CD4-positive, alpha-beta memory T cell (primary cell): ENCODE results near the gene LGR5. TPM values are rescaled to one million over a fixed set of nuclear protein-coding genes. Genes with fewer than 3 reads are reported as not detected.

Experiments used
- CTCF ChIA-PET: fragments of 350-600 bp; sonication (Branson Sonifier 250); formaldehyde crosslinking; loops from one replicate; lab custom pipeline; 2021; ENCODE audit warnings: inconsistent platforms; ENCODE audit not compliant: partially characterized antibody; lab: Charles Lee
- POLR2A ChIA-PET: fragments of 350-600 bp; sonication (Branson Sonifier 250); formaldehyde crosslinking; loops from one replicate; lab custom pipeline; 2021; ENCODE audit not compliant: partially characterized antibody; lab: Charles Lee
- DNase-seq, 5 donors: peaks; one replicate each; pipeline versions ENCODE4 v3.0.0 to v3.0.0-alpha.2; 2020 to 2022; ENCODE audit warnings: mixed read lengths in 1 of 5
- H3K27ac ChIP-seq: one replicate; pipeline ENCODE4 v1.7.0; 2013; ENCODE audit warnings: low read depth, low read length
- H3K27me3 ChIP-seq: 2 replicates; pipeline ENCODE4 v1.7.0; 2013; ENCODE audit warnings: mild to moderate bottlenecking, low read length, moderate library complexity; ENCODE audit not compliant: insufficient read depth
- H3K36me3 ChIP-seq: 2 replicates; pipeline ENCODE4 v1.7.0; 2013; ENCODE audit warnings: mild to moderate bottlenecking, low read length, moderate library complexity; ENCODE audit not compliant: insufficient read depth
- H3K4me1 ChIP-seq: 2 replicates; pipeline ENCODE4 v1.7.0; 2013; ENCODE audit warnings: mild to moderate bottlenecking, low read length, moderate library complexity; ENCODE audit not compliant: insufficient read depth
- H3K4me3 ChIP-seq, 2 donors: one replicate each; pipeline ENCODE4 v1.7.0; 2013; ENCODE audit warnings: low read length in 2 of 2, mild to moderate bottlenecking in 1 of 2
- H3K9me3 ChIP-seq, 2 donors: one replicate each; pipeline ENCODE4 v1.7.0; 2013; ENCODE audit warnings: low read length in 2 of 2, control low read depth in 1 of 2; ENCODE audit not compliant: control insufficient read depth in 1 of 2
- H3K27ac Mint-ChIP-seq, 7 donors: one replicate each; pipeline ENCODE4 v1.8.0; 2020 to 2021; ENCODE audit warnings: mixed read lengths in 7 of 7, mild to moderate bottlenecking in 6 of 7, inconsistent platforms in 3 of 7, moderate library complexity in 3 of 7
- H3K27me3 Mint-ChIP-seq, 2 donors: one replicate each; pipeline ENCODE4 v1.8.0; 2020 to 2021; ENCODE audit warnings: mixed read lengths in 2 of 2
- H3K36me3 Mint-ChIP-seq, 2 donors: one replicate each; pipeline ENCODE4 v1.8.0; 2020 to 2021; ENCODE audit warnings: mixed read lengths in 2 of 2, inconsistent platforms in 1 of 2, mild to moderate bottlenecking in 1 of 2
- H3K4me1 Mint-ChIP-seq, 4 donors: one replicate each; pipeline ENCODE4 v1.8.0; 2020 to 2021; ENCODE audit warnings: mixed read lengths in 4 of 4, mild to moderate bottlenecking in 1 of 4
- H3K4me3 Mint-ChIP-seq, 8 donors: one replicate each; pipeline ENCODE4 v1.8.0; 2020 to 2021; ENCODE audit warnings: mixed read lengths in 8 of 8, mild to moderate bottlenecking in 7 of 8, moderate library complexity in 6 of 8, inconsistent platforms in 3 of 8
- H3K9me3 Mint-ChIP-seq, 8 donors: one replicate each; pipeline ENCODE4 v1.8.0; 2020 to 2021; ENCODE audit warnings: mixed read lengths in 8 of 8, mild to moderate bottlenecking in 5 of 8, inconsistent platforms in 3 of 8, moderate library complexity in 1 of 8
- intact Hi-C: fragments of 100-400 bp; cut with micrococcal nuclease; formaldehyde crosslinking; loops from one replicate; pipeline ENCODE4 v1.15.1; 2023
- polyA plus RNA-seq, 2 donors: library from polyadenylated mRNA; unstranded; fragments of 300-500 nt; fragmentation: Illumina TruSeq; gene quantifications; one replicate each; pipeline ENCODE4 v1.2.3, GENCODE V29; 2021
- total RNA-seq, 2 experiments: library from RNA; stranded (reverse); gene quantifications; one replicate each; pipeline ENCODE4 v1.2.3, GENCODE V29; 2021

The LGR5 gene
- total and polyA plus RNA-seq, 4 experiments from 2014 or later: not detected

DNA sequence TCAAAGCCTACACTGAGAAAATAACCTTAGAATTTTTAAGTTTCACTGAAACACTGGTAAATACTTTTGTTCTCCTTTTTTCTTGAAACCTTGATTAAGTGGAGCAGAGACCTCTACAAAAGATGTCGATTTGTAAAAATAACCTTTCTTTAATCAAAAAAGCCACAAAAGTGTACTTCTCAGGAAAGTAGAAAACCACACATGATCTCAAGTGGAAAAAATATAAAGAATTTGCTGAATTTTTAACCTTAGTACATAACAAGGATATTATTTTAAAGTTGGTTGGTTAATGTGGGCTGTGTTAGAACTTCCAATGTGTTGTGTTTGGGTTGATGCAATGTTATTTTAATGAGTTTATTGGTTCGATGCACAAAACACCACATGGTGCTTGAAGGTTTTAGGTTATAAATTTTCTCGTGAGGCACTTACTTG, 8.6 kb downstream of the LGR5 start:
- Histone ChIP-seq H3K4me3 (no peak overlapping the region), H3K4me1 (no peaks in the 10 kb centered on the region), H3K9me3 (no peaks in the 10 kb centered on the region), H3K36me3 (no peaks in the 10 kb centered on the region), H3K27me3 (no peaks in the 10 kb centered on the region), H3K27ac (no peak overlapping the region)
- no peak overlapping the region for H3K27ac Mint-ChIP-seq
- ChIA-PET CTCF (no interaction called here), POLR2A (no interaction called here)
- intact Hi-C loops: no loop called here
- H3K4me3 Mint-ChIP-seq: no peak overlapping the region
- DNase-seq: no peak
- no peaks in the 10 kb centered on the region for H3K36me3 Mint-ChIP-seq
- H3K4me1 Mint-ChIP-seq: no peaks in the 10 kb centered on the region
- peaks cover 19 to 27% of the 10 kb centered on the region in 2 donors for H3K27me3 Mint-ChIP-seq
- peaks cover 0 to 6% (median 0%) of the 10 kb centered on the region in 8 donors for H3K9me3 Mint-ChIP-seq

GRCh38 chr12:71449373-71450070, 9.9 kb downstream of the LGR5 start:
- Histone ChIP-seq H3K36me3 (no peaks in the 10 kb centered on the region), H3K27ac (no peak overlapping the region), H3K27me3 (no peaks in the 10 kb centered on the region), H3K4me1 (no peaks in the 10 kb centered on the region), H3K4me3 (no peak overlapping the region), H3K9me3 (no peaks in the 10 kb centered on the region)
- Mint-ChIP-seq H3K4me3 (no peak overlapping the region), H3K36me3 (no peaks in the 10 kb centered on the region), H3K9me3 (peaks cover 0 to 6% (median 0%) of the 10 kb centered on the region in 8 donors), H3K27ac (no peak overlapping the region), H3K27me3 (peaks cover 18 to 33% of the 10 kb centered on the region in 2 donors), H3K4me1 (no peaks in the 10 kb centered on the region)
- ChIA-PET POLR2A (no interaction called here), CTCF (no interaction called here)
- DNase-seq: no peak
- intact Hi-C loops: no loop called here

DNA sequence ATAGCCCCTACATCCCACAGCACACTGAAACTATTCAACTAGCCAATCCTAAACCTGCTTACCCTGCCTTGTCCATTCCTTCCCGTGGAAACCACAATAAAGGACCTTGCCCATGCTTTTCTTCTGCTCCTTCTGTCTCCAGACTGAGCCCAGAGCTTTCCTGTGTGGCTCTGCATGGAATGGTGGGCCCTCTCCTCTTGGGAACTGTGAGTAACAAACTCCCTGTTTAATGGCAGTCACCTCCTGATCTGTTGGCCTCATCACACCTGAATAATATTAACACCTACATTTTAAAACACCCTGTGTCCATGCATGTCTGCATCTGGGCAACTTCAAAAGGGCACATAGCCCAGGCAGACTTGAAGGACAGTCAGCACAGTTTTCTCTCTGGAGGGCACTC, 12.4 kb downstream of the LGR5 start:
- Mint-ChIP-seq H3K4me1 (no peaks in the 10 kb centered on the region), H3K27ac (no peak overlapping the region), H3K4me3 (no peak overlapping the region), H3K27me3 (peaks cover 15 to 33% of the 10 kb centered on the region in 2 donors), H3K36me3 (no peaks in the 10 kb centered on the region), H3K9me3 (peaks cover 0 to 6% (median 0%) of the 10 kb centered on the region in 8 donors)
- no peaks in the 10 kb centered on the region for H3K27me3 ChIP-seq
- DNase-seq: no peak
- H3K27ac ChIP-seq: no peak overlapping the region
- H3K9me3 ChIP-seq: no peaks in the 10 kb centered on the region
- H3K36me3 ChIP-seq: no peaks in the 10 kb centered on the region
- ChIA-PET CTCF (no interaction called here), POLR2A (interaction anchor here (0.7 kb wide), 1 partner anchor 76 kb away, joined by 3 read pairs; no protein-coding TSS in a partner anchor)
- intact Hi-C loops: no loop called here
- H3K4me3 ChIP-seq: no peak overlapping the region
- H3K4me1 ChIP-seq: no peaks in the 10 kb centered on the region

DNA sequence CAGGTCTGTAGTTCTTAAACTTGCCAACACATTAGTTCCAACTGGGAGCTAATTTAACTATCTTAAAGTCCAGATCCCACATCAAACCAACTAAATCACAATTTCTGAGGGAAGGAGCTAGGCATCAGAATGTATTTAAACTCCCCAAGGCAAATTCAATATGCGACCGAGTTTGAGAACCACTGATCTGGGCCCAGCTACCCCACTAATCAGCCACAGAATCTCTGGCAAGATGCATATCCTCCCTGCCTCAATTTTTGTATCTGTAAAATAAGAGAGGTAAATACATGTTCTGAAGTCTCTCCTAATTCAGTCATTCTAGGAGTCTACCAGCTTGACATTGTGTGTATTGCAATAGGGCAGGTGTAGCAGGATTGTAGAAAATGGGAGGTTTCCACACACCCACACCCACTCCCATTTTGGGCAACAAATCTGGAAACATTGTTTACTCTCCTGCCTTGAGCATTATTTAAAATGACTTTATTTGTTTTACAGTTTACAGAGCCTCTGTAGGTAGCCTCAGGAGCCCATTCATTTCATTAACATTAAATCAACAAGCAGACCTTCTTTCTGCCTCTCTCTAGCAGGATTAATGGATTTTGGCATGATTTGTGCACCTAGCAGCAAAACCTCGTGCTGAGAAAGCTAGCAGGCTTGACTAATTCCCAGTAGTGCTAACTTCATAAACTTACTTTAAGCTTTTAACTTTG, 15.6 kb downstream of the LGR5 start:
- no peaks in the 10 kb centered on the region for H3K4me1 ChIP-seq
- H3K9me3 ChIP-seq: no peaks in the 10 kb centered on the region
- H3K4me3 ChIP-seq: no peak overlapping the region
- intact Hi-C loops: no loop called here
- CTCF ChIA-PET: interaction anchor here (1.2 kb wide), 1 partner anchor 10 kb away, joined by 3 read pairs; no protein-coding TSS in a partner anchor
- H3K27me3 ChIP-seq: no peaks in the 10 kb centered on the region
- Mint-ChIP-seq H3K36me3 (no peaks in the 10 kb centered on the region), H3K4me3 (no peak overlapping the region), H3K27ac (no peak overlapping the region), H3K9me3 (peaks cover 0 to 6% (median 0%) of the 10 kb centered on the region in 8 donors), H3K27me3 (peaks cover 13 to 33% of the 10 kb centered on the region in 2 donors), H3K4me1 (no peaks in the 10 kb centered on the region)
- no peak for DNase-seq
- H3K36me3 ChIP-seq: no peaks in the 10 kb centered on the region
- POLR2A ChIA-PET: no interaction called here
- H3K27ac ChIP-seq: no peak overlapping the region

GRCh38 chr12:71456316-71456715, 16.7 kb downstream of the LGR5 start:
- Histone ChIP-seq H3K36me3 (no peaks in the 10 kb centered on the region), H3K27ac (no peak overlapping the region), H3K9me3 (no peaks in the 10 kb centered on the region), H3K27me3 (no peaks in the 10 kb centered on the region), H3K4me3 (no peak overlapping the region), H3K4me1 (no peaks in the 10 kb centered on the region)
- H3K36me3 Mint-ChIP-seq: no peaks in the 10 kb centered on the region
- intact Hi-C loops: no loop called here
- CTCF ChIA-PET: interaction anchor here (1.1 kb wide), 1 partner anchor 43 kb away, joined by 3 read pairs; no protein-coding TSS in a partner anchor
- no peak overlapping the region for H3K27ac Mint-ChIP-seq
- H3K4me1 Mint-ChIP-seq: no peaks in the 10 kb centered on the region
- POLR2A ChIA-PET: no interaction called here
- peaks cover 0 to 4% (median 0%) of the 10 kb centered on the region in 8 donors for H3K9me3 Mint-ChIP-seq
- no peak for DNase-seq
- H3K27me3 Mint-ChIP-seq: peaks cover 12 to 27% of the 10 kb centered on the region in 2 donors
- no peak overlapping the region for H3K4me3 Mint-ChIP-seq

- Mint-ChIP-seq H3K36me3 (no peaks in the 10 kb centered on the region), H3K27ac (no peak overlapping the region), H3K4me1 (no peaks in the 10 kb centered on the region), H3K4me3 (no peak overlapping the region), H3K9me3 (peaks cover 0 to 3% (median 0%) of the 10 kb centered on the region in 8 donors), H3K27me3 (peaks cover 11 to 21% of the 10 kb centered on the region in 2 donors)
- Histone ChIP-seq H3K4me3 (no peak overlapping the region), H3K9me3 (no peaks in the 10 kb centered on the region), H3K27me3 (no peaks in the 10 kb centered on the region), H3K36me3 (no peaks in the 10 kb centered on the region), H3K27ac (no peak overlapping the region), H3K4me1 (no peaks in the 10 kb centered on the region)
- ChIA-PET POLR2A (no interaction called here), CTCF (interaction anchor here (1.1 kb wide), 1 partner anchor 44 kb away, joined by 3 read pairs; no protein-coding TSS in a partner anchor)
- intact Hi-C loops: no loop called here
- DNase-seq: no peak
Observed at GRCh38 chr12:71456990-71457389, 17.4 kb downstream of the LGR5 start.

- POLR2A ChIA-PET: no interaction called here
- Histone ChIP-seq H3K27ac (no peak overlapping the region), H3K27me3 (no peaks in the 10 kb centered on the region), H3K36me3 (no peaks in the 10 kb centered on the region), H3K4me3 (no peak overlapping the region), H3K4me1 (no peaks in the 10 kb centered on the region), H3K9me3 (no peaks in the 10 kb centered on the region)
- H3K9me3 Mint-ChIP-seq: no peaks in the 10 kb centered on the region
- CTCF ChIA-PET: no interaction called here
- intact Hi-C loops: no loop called here
- DNase-seq: no peak
- no peaks in the 10 kb centered on the region for H3K4me1 Mint-ChIP-seq
- peaks cover 2 to 5% of the 10 kb centered on the region in 2 donors for H3K27me3 Mint-ChIP-seq
- no peak overlapping the region for H3K27ac Mint-ChIP-seq
- H3K4me3 Mint-ChIP-seq: no peak overlapping the region
- H3K36me3 Mint-ChIP-seq: no peaks in the 10 kb centered on the region
Observed at GRCh38 chr12:71460318-71460717, 20.7 kb downstream of the LGR5 start.
